B cell (primary cell): ENCODE measurements around the gene KCNT1.

ENCODE experiments used
- EZH2 ChIP-seq: IDR thresholded peaks from 2 replicates; pipeline ENCODE4 v1.6.1; 2012; ENCODE audit warnings: borderline replicate concordance, low read depth, mild to moderate bottlenecking, moderate library complexity, low read length; ENCODE audit not compliant: insufficient read depth, poor library complexity, severe bottlenecking
- TF ChIP-seq, protein P1 (sequence below): fragments of 200-600 bp; IDR thresholded peaks from one replicate; pipeline ENCODE4 v1.8.0; 2022; ENCODE audit warnings: antibody characterized with exemption, mild to moderate bottlenecking

DNA sequence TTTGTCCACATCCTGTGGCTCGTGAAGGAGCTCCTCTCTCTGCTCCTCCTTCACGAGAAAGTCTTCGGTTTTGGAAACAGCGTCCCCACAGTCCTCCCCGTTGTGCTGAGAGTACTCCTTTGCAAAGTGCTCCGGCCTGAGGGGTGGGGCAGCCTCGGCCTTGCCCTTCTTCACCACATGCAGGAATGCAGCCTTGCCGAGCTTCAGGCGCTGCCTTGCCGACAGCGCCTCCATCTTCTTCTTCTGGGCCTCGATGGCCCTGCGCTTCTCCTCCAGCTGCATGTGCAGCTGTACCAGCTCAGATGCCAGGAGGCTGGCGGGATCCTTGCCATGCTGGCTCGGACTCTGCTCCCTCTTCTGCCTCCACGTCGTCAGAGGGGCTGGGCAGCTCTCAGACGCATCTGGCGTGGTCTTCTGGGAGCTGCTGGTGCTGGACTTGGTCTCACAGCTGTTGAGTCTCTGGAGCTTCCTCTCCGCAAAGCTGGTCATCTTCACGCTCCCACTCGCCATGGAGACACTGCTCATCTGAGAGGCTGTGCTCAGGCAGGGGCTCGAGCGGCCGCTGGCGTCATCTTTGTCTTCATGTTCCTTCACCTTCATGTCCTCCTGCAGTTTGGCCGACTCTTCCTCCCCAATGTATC, 119.9 kb downstream of the KCNT1 start:
- TF ChIP-seq, protein P1, sequence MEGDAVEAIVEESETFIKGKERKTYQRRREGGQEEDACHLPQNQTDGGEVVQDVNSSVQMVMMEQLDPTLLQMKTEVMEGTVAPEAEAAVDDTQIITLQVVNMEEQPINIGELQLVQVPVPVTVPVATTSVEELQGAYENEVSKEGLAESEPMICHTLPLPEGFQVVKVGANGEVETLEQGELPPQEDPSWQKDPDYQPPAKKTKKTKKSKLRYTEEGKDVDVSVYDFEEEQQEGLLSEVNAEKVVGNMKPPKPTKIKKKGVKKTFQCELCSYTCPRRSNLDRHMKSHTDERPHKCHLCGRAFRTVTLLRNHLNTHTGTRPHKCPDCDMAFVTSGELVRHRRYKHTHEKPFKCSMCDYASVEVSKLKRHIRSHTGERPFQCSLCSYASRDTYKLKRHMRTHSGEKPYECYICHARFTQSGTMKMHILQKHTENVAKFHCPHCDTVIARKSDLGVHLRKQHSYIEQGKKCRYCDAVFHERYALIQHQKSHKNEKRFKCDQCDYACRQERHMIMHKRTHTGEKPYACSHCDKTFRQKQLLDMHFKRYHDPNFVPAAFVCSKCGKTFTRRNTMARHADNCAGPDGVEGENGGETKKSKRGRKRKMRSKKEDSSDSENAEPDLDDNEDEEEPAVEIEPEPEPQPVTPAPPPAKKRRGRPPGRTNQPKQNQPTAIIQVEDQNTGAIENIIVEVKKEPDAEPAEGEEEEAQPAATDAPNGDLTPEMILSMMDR: no peak
- TF ChIP-seq EZH2: no peak
